GM21367 (cell line): Measurements from ENCODE around the gene SLC15A2.
"Not testable (repeated sequence)": the region's sequence is repeated elsewhere in the genome, so short reads cannot be mapped to it uniquely, and the experiment has no call there.

ENCODE experiments used
- ATAC-seq: cut with Tn5 transposase; IDR thresholded peaks from one replicate; pipeline ENCODE4 v1.9.1; 2021; ENCODE audit not compliant: unreplicated experiment

SLC15A2 gene

DNA sequence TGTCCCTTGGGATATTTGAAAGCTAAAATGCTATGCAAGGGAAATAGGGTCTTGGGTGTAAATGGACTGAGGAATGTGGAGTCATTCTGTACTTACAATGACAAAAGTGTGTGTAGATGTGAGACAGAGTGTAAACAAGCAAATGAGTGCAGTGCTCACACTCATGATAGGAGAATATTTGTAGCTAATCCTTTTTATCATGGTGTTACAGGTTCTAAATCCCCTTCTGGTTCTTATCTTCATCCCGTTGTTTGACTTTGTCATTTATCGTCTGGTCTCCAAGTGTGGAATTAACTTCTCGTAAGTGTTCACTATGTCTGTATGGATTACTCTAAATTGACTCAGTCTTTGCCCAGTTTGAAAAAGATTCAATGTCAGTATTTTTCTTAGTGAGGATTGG is 30.5 kb downstream of the SLC15A2 start:
- no peak for ATAC-seq

DNA sequence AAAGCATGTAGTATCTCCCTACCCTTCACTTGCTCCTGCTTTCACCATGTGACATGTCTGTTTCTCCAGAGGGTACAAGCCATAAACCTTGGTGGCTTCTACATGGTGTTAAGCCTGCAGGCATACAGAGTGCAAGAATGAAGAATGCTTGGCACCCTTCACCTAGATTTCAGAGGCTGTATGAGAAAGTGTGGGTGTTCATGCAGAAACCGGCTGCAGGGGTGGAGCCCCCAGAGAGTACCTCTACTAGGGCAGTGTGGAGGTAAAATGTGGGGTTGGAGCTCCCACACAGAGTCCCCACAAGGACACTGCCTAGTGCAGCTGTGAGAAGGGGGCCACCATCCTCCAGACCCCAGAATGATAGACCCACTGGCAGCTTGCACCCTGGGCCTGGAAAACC is 32.2 kb downstream of the SLC15A2 start:
- no peak for ATAC-seq

DNA sequence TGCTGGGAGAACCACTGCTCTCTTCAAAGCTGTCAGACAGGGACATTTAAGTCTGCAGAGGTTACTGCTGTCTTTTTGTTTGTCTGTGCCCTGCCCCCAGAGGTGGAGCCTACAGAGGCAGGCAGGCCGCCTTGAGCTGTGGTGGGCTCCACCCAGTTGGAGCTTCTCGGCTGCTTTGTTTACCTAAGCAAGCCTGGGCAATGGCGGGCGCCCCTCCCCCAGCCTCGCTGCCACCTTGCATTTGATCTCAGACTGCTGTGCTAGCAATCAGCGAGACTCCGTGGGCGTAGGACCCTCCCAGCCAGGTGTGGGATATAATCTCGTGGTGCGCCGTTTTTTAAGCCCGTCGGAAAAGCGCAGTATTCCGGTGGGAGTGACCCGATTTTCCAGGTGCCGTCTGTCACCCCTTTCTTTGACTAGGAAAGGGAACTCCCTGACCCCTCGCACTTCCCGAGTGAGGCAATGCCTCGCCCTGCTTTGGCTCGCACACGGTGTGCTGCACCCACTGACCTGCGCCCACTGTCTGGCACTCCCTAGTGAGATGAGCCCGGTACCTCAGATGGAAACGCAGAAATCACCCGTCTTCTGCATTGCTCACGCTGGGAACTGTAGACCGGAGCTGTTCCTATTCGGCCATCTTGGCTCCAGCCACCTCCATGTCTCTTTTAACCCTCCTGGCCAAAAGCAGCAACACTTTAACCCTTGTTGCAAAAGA is 44.1 kb downstream of the SLC15A2 start:
- not testable (repeated sequence) for ATAC-seq

DNA sequence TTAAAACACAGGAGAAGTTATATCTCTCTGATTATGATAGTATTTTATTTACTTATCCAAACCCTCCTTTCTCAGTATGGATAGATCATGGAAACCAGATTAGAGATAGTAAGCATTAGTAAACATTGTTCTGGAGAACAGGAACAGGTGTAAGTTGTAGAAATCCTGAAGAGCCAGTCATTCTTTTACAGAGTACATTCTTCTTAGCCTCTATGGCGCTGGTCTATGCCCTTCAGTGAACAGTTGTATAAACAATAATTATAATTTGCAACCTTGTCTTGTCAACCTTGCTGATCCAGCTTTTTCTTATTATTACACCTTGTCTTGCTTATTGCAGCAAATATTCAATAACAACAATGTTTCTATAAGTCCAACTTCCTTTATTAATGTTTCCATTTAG is 47.4 kb downstream of the SLC15A2 start:
- ATAC-seq: no peak

DNA sequence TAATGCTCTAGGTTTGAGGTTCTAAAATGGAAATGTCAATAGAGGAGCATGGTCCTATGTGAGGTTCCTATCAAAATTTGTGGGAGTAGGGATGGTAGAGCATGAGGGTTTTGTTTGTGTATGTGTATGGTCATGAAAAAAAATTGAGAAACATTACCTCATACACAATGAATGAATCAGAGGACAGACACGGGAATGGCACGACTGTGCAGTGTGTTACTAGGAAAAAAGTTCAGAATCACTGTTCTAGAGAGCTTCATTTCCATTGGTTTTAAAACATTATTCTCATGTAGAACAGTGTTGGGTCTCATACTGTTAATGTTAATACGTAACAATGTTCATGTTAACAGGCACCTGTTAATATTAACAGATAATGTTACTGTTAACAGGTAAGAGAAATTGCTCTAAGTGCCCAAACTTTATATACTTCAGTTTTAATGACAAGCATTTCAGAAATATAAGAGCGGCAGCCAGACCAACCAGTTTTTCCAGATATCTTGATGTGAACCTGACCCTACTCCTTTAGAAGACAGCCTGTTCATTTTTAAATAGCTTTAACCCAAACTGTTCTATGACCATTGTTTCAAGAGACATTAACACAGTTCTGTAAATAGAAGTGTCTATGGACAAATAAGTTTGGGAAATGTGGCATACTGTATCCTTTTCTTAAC is 48.0 kb downstream of the SLC15A2 start:
- no peak for ATAC-seq

DNA sequence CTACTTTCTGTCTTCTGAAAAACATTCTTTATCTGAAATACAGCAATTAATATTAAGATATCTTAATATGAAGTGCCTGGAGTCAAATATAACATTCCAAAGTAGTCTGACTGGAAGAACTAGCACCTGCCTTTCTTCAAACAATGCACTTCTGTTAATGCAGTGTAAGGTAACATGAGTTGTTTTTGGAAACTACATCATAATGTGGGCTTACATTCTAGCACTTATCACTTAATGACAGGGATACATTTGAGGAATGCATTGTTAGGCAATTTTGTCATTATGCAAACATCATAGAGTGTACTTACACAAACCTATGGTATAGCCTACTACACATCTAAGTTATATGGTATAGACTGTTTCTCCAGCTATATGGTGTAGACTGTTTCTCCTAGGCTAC is 49.2 kb downstream of the SLC15A2 start:
- no peak for ATAC-seq

DNA sequence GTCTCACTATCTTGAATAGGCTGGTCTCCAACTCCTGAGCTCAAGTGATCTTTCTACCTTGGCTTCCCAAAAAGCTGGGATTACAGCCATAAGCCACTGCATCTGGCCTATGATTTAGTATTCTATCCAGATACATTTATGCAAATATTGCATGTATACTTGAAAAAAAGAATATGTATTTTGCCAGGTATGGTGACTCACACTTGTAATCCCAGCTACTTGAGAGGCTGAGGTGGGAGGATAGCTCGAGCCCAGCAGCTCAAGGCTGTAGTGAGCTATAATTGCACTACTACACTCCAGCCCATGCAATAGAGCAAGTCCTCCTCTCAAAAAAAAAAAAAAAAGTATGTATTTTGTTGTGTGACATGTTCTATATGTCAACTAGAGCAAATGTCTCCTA is 54.4 kb downstream of the SLC15A2 start:
- no peak for ATAC-seq

DNA sequence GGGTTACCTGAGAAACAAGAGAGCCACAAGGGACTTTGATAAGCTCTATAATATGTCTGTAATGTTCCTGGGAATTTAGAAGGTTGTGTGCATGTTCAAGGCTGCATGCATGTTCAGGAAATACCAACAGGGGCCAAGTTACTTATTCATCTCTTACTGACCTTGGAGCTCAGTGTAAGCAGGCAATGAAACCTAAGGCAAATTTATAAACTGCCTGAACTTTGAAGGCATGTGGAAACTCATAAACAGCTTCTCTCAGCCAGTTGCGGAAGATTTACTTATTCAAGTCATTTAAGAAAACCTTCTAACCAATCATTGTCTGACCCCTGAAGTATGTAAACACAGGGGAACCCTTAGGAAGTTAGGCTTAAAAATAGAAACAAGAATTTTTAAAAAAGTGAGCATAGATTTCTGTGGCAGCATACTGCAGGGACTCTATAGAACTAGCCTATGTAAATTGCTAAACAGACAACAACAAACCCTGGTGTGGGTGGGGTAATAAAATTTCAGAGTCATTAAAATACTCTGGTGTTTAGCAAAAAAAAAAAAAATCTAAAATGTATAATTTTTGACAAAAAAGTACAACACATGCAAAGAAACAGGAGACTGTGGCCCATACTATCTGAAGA is 57.2 kb downstream of the SLC15A2 start:
- no peak for ATAC-seq

DNA sequence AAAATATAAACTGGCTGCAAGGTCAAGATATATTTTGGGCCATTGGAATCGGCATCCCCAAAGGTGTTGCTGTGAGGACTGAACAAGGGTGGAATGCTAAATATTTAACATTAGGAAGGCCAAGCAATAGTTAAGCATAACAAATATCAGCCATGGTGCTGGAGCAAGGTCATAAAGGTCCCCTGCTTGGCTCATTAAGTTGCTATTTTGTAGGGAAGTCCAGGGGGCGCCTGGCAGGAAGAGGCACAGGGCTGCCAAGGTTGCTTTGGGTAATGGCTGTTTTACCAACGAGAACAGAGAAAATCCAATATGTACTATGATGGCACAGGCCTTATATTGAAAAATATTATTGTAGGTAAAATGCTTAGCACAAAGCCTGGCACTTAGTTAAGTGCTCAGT is 62.2 kb downstream of the SLC15A2 start:
- ATAC-seq: no peak

DNA sequence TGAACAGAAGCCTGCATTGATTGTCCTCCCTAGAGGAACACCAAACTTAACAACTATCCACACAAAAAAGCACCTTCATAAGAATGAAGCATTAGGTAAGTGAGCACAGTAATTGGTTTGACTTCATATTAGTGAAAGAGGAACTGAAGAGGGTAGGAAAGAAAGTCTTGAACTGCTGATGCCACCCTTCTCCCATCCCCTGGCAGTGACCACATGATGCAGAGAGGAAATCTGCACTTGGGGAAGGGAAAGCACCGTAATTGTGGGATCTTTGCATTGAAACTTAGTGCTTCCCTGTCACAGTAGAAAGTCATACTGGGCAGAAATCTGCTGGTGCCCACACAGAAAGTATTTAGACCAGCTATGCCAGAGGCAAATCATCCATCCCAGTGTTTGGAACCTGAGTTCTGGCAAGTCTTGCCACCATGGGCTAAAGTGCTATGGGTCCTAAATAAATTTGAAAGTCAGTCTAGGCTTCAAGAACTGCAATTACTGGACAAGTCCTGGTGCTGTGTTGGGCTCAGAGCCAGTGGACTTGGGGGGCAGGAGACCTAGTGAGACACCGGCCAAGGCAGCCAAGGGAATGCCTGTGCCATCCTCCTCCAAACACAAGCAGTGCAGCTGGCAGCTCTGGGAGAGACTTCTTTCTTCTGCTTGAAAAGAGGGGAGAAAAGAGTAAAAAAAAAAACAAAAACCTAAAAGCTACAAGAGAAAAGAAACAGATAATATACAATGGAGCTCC is 63.6 kb downstream of the SLC15A2 start:
- ATAC-seq: no peak

DNA sequence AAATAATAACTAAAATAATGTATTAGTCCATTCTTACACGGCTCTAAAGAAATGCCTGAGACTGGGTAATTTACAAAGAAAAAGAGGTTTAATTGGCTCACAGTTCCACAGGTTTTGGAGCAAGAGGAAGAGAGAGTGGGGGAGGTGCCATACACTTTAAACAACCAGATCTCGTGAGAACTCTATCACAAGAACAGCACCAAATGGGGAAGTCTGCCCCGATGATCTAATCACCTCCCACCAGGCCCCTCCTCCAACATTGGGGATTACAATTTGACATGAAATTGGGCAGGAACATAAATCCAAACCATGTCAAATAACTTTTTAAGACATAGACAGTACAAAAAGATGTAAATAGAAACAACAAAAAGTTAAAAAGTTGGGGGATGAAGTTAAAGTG is 64.6 kb downstream of the SLC15A2 start:
- ATAC-seq: no peak

DNA sequence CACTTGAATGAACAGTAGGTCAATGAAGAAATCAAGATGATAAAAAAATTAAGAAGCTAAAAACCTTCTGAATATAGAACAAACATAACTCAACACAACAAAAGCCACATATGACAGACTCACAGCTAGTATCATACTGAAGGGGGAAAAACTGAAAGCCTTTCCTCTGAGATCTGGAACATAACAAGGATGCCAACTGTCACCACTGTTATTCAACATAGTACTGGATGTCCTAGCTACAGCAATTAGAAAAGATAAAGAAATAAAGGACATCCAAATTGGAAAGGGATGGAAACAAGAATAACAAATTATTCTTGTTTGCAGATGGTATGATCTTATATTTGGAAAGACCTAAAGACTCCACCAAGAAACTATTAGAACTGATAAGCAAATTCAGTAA is 67.1 kb downstream of the SLC15A2 start:
- no peak for ATAC-seq

DNA sequence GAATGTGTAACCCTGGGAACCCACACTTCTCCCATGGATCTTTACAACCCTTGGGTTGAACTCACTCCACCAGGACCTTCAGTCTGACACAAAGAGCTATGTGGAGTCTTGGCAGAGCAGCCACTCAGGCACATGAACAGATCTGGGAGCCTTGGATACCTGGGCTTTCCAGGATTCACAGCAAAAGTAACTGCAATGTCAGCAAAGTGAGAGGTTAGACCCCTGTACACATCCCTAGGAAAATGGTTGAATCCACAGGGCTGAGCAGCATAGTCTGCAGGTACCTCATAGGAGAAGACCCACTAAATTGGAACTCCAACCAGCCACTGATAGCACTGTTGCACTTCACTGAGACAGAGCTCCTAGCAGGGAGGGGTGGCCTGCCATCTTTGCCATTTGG is 68.2 kb downstream of the SLC15A2 start:
- no peak for ATAC-seq

DNA sequence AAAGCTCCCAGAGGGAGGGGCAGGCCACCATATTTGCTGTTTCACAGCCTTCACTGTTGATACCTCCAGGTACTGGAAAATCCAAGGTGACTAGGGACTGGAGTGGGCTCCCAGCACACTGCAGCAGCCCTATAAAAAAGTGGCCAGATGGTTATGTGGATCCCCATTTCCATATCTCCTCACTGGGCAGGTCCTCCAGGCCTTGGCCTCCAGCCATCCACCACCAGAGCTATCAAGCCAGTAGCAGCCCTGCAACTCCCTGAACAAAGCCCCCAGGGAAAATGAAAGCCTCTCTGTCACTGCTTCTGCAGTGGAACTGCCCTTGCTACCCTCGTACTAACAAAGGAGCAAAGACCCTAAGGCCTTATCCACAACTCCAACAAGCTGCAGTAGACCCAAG is 69.4 kb downstream of the SLC15A2 start:
- no peak for ATAC-seq

DNA sequence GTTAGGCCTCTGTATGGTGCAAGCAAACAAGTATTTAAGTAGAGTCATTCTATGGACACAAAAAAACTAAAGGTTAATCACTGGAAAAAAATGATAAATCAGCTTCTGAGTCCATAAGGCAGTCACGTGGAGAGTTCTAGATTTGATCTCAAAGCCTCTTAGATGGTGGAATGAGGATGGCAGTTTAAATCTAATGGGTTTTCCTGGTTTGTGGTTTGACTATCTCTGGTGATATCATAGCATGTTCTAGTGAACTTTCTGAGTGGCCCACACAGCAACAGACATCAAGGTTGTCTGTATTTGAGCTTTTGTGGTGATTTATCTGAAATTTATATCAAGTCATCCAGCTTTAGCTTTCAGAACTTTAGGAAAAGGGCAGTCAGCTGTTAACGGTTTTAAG is 75.4 kb downstream of the SLC15A2 start:
- no peak for ATAC-seq

DNA sequence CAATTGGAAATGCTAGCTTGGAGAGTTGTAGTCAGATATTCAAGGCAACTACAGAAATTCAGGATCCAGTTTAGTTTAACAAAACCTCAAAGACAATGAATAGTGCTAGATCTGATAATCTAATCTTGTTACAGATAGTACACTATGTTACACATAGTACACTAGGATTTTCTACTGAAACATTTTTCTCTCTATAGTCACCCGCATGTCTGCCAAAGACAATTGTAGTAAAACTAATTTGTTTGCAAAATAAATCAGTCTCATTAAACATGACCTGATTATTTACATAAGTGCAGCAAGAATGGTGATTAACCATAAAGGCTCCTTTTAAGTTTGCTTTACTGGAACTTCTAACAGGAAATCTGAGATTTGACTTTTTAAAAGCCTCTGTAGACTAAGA is 75.8 kb downstream of the SLC15A2 start:
- no peak for ATAC-seq

DNA sequence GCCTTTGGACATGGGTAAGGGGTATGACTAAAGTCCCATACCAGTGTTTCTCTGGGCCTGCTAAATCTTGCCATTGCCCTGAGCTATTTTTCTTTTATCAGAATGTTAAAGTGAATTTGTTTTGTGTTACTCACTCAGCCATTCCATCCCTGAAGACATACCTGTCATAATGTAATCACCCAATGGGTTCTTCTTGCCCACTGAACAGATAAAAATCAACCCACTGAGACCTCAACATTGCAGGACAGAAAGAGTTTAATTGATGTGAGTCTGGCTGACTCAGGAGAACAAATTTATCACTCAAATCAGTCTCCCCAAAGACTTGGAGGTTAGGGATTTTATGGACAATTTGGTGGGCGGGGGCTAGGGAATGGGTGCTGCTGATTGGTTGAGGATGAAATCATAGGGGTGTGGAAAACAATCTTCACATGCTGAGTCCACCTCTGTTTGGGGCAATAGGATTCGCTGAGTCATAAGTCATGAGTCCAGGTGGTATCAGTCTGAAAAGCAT is 80.5 kb downstream of the SLC15A2 start:
- ATAC-seq: no peak

DNA sequence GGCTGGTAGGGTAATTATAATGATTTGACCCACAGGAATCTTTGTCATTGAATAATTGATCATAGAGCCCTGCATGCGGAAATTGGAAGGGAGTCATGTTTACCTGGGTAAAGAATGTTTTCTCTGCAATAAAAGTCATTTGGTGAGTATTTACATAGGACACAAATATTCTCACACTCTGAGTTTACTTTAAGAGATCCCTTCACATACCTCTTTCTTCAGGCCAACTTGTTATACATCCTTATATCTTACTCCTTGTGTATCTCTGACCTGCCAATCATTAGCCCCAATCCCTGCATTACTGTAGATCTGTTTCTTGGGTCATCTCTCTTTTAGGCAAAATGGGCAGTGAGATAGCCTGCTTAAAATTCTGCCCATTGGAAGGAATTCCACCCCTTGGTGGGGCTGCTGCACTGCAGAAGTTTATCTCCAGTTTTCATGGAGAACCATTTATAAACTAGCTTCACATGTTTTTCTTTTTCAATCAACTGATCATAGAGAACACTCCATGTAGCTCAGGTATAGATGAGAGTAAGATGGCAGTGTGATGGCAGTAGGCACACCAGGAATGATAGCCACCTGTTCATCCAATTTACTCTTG is 81.6 kb downstream of the SLC15A2 start:
- no peak for ATAC-seq

DNA sequence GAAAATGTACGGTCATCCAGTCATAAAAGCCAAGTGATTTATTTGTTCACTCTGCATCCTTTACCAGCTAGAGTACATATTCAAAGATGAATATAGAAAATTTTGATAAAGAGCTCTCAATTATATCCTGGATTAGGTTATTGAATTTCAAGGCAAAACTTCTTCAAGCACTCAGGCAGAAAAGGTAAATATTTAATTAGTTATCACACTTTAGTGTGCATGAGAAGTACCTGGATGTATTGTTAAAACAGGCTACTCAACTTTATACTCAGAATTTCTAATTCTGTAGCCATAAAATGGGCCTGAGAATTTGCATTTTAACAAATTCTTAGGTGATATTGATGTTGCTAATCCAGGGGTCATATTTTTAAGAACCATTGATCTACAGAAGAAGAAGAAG is 82.5 kb downstream of the SLC15A2 start:
- no peak for ATAC-seq

DNA sequence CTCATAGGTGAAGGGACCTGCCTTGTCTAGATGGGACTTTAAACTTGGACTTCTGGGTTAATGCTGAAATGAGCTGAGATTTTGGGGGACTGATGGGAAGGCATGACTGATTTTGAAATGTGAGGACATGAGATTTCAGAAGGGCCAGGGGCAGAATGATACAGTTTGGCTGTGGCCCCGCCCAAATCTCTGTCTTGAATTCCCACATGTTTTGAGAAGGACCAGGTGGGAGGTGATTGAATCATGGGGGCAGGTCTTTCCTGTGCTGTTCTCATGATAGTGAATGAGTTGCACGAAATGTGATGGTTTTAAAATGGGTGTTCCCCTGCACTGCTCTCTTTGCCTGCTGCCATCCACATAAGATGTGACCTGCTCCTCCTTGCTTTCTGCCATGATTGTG is 85.0 kb downstream of the SLC15A2 start:
- ATAC-seq: no peak
